Liver (tissue), 9 donors: ENCODE results near the gene WDR44. TPM values are rescaled to one million over a fixed set of nuclear protein-coding genes. Genes with fewer than 3 reads are reported as not detected.
A peak's percentile ranks its signal among the peaks of the same experiment; 100 is the strongest.

Source experiments
- DNase-seq: peaks from one replicate; pipeline ENCODE4 v3.0.0-alpha.2; 2017; ENCODE audit warnings: low spot score
- H3K27ac ChIP-seq, 2 donors: one replicate each; pipeline ENCODE4 v1.7.0; 2013; ENCODE audit warnings: inconsistent platforms in 2 of 2, low read length in 2 of 2, control low read depth in 1 of 2, low read depth in 1 of 2, mild to moderate bottlenecking in 1 of 2
- H3K27me3 ChIP-seq, 4 donors: one replicate each; pipeline versions ENCODE4 v1.6.1 to v1.7.0; 2013; ENCODE audit warnings: low read length in 3 of 4, inconsistent platforms in 1 of 4, mild to moderate bottlenecking in 1 of 4, moderate library complexity in 1 of 4; ENCODE audit not compliant: control insufficient read depth in 4 of 4, insufficient read depth in 4 of 4
- H3K36me3 ChIP-seq, 4 donors: one replicate each; pipeline versions ENCODE4 v1.6.1 to v1.7.0; 2013; ENCODE audit warnings: low read length in 3 of 4, mild to moderate bottlenecking in 3 of 4, low read depth in 1 of 4, moderate library complexity in 1 of 4; ENCODE audit not compliant: control insufficient read depth in 4 of 4, insufficient read depth in 3 of 4
- H3K4me1 ChIP-seq, 4 donors: one replicate each; pipeline versions ENCODE4 v1.6.1 to v1.7.0; 2013; ENCODE audit warnings: low read length in 3 of 4, mild to moderate bottlenecking in 3 of 4, moderate library complexity in 1 of 4; ENCODE audit not compliant: control insufficient read depth in 4 of 4, insufficient read depth in 4 of 4
- H3K4me3 ChIP-seq, 3 donors: one replicate each; pipeline versions ENCODE4 v1.6.1 to v1.7.0; 2013; ENCODE audit warnings: low read length in 3 of 3, control low read depth in 1 of 3, low read depth in 1 of 3, mild to moderate bottlenecking in 1 of 3
- H3K9ac ChIP-seq, 2 donors: one replicate each; pipeline ENCODE4 v1.7.0; 2013; ENCODE audit warnings: low read length in 2 of 2, mild to moderate bottlenecking in 2 of 2, moderate library complexity in 2 of 2, control low read depth in 1 of 2, low read depth in 1 of 2
- H3K9me3 ChIP-seq, 4 donors: one replicate each; pipeline versions ENCODE4 v1.6.1 to v1.7.0; 2013; ENCODE audit warnings: low read length in 3 of 4; ENCODE audit not compliant: control insufficient read depth in 4 of 4
- EGR1 ChIP-seq, 2 donors: IDR thresholded peaks; 2 replicates each; pipeline ENCODE4 v1.6.1; 2016 to 2018; ENCODE audit warnings: antibody characterized with exemption in 2 of 2, low read depth in 2 of 2
- FOXA1 ChIP-seq: IDR thresholded peaks from 2 replicates; pipeline ENCODE4 v1.6.1; 2016; ENCODE audit warnings: antibody characterized with exemption
- FOXA2 ChIP-seq: IDR thresholded peaks from 2 replicates; pipeline ENCODE4 v1.6.1; 2016; ENCODE audit warnings: antibody characterized with exemption
- GABPA ChIP-seq, 2 donors: IDR thresholded peaks in 1 of 2; conservative IDR thresholded peaks in 1 of 2; 2 replicates each; pipeline ENCODE4 v1.6.1; 2016; ENCODE audit warnings: antibody characterized with exemption in 2 of 2, mild to moderate bottlenecking in 1 of 2, moderate library complexity in 1 of 2
- HNF4A ChIP-seq, 2 donors: conservative IDR thresholded peaks; 2 replicates each; pipeline ENCODE4 v1.6.1; 2016; ENCODE audit warnings: antibody characterized with exemption in 2 of 2, mild to moderate bottlenecking in 2 of 2
- HNF4G ChIP-seq: IDR thresholded peaks from 2 replicates; pipeline ENCODE4 v1.6.1; 2016; ENCODE audit warnings: antibody characterized with exemption
- JUND ChIP-seq, 2 donors: IDR thresholded peaks; 2 replicates each; pipeline ENCODE4 v1.6.1; 2016; ENCODE audit warnings: antibody characterized with exemption in 2 of 2
- NR2F2 ChIP-seq: IDR thresholded peaks from 2 replicates; pipeline ENCODE4 v1.6.1; 2016; ENCODE audit warnings: antibody characterized with exemption
- RAD21 ChIP-seq, 2 donors: IDR thresholded peaks; 2 replicates each; pipeline ENCODE4 v1.6.1; 2016; ENCODE audit warnings: antibody characterized with exemption in 2 of 2, mild to moderate bottlenecking in 2 of 2
- RXRA ChIP-seq, 2 donors: IDR thresholded peaks; 2 replicates each; pipeline ENCODE4 v1.6.1; 2017 to 2018; ENCODE audit warnings: antibody characterized with exemption in 2 of 2, mild to moderate bottlenecking in 1 of 2
- SP1 ChIP-seq: IDR thresholded peaks from 2 replicates; pipeline ENCODE4 v1.6.1; 2018; ENCODE audit warnings: antibody characterized with exemption, mild to moderate bottlenecking
- TAF1 ChIP-seq: conservative IDR thresholded peaks from 2 replicates; pipeline ENCODE4 v1.6.1; 2016; ENCODE audit warnings: antibody characterized with exemption, mild to moderate bottlenecking
- YY1 ChIP-seq: IDR thresholded peaks from 2 replicates; pipeline ENCODE4 v1.6.1; 2016; ENCODE audit warnings: antibody characterized with exemption, mild to moderate bottlenecking
- WGBS: extraction: QIAGEN DNeasy Blood & Tissue Kit; methylation state at CpG from one replicate; pipeline ENCODE4 v1.1.7; 2013; 5-methylcytosine and 5-hydroxymethylcytosine counted together
- polyA plus RNA-seq, 2 donors: library from polyadenylated mRNA; stranded (reverse) in 1 of 2; unstranded in 1 of 2; fragments of 200-250 nt in 1 of 2; fragments of >200 nt in 1 of 2; fragmentation: Nextera tagmentation in 1 of 2; extraction: Ambion mirVana in 1 of 2; gene quantifications; one replicate each; pipeline versions ENCODE4 v1.2.1 to v1.2.3, GENCODE V29; 2013 to 2015
- total RNA-seq, 2 donors: library from RNA; depleted of rRNA; stranded (reverse); fragments of >200 nt; gene quantifications; one replicate each; pipeline ENCODE4 v1.2.3, GENCODE V29; 2014
- TF ChIP-seq, protein P1 (sequence below): IDR thresholded peaks from 2 replicates; pipeline ENCODE4 v1.6.1; 2016; ENCODE audit warnings: antibody characterized with exemption
- TF ChIP-seq, protein P2 (sequence below): IDR thresholded peaks from 2 replicates; pipeline ENCODE4 v1.6.1; 2016; ENCODE audit warnings: antibody characterized with exemption
- TF ChIP-seq, protein P3 (sequence below): fragments of 150-350 bp; IDR thresholded peaks from 2 replicates; pipeline ENCODE4 v1.5.1; 2017; ENCODE audit warnings: improper control_type of control experiment, low read depth, low read length; ENCODE audit not compliant: missing input control
- TF ChIP-seq, protein P4 (sequence below): IDR thresholded peaks from 2 replicates; pipeline ENCODE4 v1.6.1; 2016; ENCODE audit warnings: antibody characterized with exemption, mild to moderate bottlenecking
- TF ChIP-seq, protein P5 (sequence below): IDR thresholded peaks from 2 replicates; pipeline ENCODE4 v1.6.1; 2016; ENCODE audit warnings: antibody characterized with exemption
- donor health status: healthy.
- donor health status: healthy.
- donor health status: healthy.
- donor health status: healthy.
- donor health status: healthy.

WDR44 gene
- total and polyA plus RNA-seq, 4 donors, result 3.9 to 7.5 (median 5.5) TPM

DNA sequence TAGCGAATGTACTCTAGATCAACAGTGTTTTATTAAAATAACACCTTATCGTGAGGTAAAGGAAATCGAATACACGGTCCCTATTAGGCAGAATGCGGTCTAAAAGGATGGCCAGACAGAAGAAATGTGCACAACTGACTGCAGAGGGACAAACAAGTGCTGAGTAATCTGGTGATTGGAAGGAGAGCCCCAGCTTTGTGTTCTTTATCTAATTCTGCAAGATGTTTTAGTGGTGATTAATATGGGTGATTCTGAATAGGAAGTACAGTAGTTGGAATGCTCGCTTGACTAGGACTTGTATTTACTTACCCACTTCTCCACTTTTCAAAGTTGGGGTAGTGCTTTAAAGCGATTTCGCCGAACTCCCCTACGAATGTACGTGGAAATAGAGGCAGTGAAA is 1.2 kb downstream of the WDR44 start:
- TF ChIP-seq RXRA (IDR thresholded peaks at IDR 0.05), result no peak
- TF ChIP-seq EGR1 (IDR thresholded peaks at IDR 0.05; ENCODE audit: low read depth in 2 of 2), result no peak
- no peak for TF ChIP-seq SP1
- no peak for TF ChIP-seq YY1
- TF ChIP-seq, protein P1, sequence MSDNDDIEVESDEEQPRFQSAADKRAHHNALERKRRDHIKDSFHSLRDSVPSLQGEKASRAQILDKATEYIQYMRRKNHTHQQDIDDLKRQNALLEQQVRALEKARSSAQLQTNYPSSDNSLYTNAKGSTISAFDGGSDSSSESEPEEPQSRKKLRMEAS, result no peak
- TF ChIP-seq, protein P2, sequence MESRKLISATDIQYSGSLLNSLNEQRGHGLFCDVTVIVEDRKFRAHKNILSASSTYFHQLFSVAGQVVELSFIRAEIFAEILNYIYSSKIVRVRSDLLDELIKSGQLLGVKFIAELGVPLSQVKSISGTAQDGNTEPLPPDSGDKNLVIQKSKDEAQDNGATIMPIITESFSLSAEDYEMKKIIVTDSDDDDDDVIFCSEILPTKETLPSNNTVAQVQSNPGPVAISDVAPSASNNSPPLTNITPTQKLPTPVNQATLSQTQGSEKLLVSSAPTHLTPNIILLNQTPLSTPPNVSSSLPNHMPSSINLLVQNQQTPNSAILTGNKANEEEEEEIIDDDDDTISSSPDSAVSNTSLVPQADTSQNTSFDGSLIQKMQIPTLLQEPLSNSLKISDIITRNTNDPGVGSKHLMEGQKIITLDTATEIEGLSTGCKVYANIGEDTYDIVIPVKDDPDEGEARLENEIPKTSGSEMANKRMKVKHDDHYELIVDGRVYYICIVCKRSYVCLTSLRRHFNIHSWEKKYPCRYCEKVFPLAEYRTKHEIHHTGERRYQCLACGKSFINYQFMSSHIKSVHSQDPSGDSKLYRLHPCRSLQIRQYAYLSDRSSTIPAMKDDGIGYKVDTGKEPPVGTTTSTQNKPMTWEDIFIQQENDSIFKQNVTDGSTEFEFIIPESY, result no peak
- TF ChIP-seq, protein P3, sequence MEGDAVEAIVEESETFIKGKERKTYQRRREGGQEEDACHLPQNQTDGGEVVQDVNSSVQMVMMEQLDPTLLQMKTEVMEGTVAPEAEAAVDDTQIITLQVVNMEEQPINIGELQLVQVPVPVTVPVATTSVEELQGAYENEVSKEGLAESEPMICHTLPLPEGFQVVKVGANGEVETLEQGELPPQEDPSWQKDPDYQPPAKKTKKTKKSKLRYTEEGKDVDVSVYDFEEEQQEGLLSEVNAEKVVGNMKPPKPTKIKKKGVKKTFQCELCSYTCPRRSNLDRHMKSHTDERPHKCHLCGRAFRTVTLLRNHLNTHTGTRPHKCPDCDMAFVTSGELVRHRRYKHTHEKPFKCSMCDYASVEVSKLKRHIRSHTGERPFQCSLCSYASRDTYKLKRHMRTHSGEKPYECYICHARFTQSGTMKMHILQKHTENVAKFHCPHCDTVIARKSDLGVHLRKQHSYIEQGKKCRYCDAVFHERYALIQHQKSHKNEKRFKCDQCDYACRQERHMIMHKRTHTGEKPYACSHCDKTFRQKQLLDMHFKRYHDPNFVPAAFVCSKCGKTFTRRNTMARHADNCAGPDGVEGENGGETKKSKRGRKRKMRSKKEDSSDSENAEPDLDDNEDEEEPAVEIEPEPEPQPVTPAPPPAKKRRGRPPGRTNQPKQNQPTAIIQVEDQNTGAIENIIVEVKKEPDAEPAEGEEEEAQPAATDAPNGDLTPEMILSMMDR, result no peak
- H3K27ac ChIP-seq, result peak overlapping the region; percentile 84 to 92
- no peaks in the 10 kb centered on the region for H3K36me3 ChIP-seq
- H3K9ac ChIP-seq, result peak overlapping the region; percentile 6 to 86
- no peaks in the 10 kb centered on the region for H3K9me3 ChIP-seq
- 4% methylated on average over 11 of the region's 11 CpGs for WGBS
- no peaks in the 10 kb centered on the region for H3K27me3 ChIP-seq
- H3K4me1 ChIP-seq, result peaks cover 3 to 18% (median 12%) of the 10 kb centered on the region in 4 donors
- peak overlapping the region; percentile 79 to 84 (median 83) for H3K4me3 ChIP-seq
- DNase-seq, result no peak

DNA sequence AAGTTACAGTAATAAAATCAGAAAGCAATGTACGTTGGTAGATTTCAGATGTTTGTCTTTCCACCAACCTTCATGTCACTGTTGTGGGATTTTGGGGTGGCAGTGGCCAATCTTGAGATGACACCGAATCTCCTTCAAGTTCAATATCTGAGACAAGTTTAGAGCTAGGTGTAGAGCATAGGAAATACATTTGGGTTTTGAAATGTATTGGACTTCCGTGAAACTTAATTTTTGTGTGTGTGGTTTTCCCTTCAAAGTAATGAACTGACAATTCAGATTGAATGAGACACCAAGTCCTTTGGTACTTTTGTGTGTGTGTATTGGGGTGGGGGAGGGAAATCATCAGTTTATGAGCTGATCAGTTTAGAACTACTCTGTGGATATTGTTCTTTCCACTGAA is 1.8 kb downstream of the WDR44 start:
- DNase-seq, result no peak
- TF ChIP-seq, protein P4, sequence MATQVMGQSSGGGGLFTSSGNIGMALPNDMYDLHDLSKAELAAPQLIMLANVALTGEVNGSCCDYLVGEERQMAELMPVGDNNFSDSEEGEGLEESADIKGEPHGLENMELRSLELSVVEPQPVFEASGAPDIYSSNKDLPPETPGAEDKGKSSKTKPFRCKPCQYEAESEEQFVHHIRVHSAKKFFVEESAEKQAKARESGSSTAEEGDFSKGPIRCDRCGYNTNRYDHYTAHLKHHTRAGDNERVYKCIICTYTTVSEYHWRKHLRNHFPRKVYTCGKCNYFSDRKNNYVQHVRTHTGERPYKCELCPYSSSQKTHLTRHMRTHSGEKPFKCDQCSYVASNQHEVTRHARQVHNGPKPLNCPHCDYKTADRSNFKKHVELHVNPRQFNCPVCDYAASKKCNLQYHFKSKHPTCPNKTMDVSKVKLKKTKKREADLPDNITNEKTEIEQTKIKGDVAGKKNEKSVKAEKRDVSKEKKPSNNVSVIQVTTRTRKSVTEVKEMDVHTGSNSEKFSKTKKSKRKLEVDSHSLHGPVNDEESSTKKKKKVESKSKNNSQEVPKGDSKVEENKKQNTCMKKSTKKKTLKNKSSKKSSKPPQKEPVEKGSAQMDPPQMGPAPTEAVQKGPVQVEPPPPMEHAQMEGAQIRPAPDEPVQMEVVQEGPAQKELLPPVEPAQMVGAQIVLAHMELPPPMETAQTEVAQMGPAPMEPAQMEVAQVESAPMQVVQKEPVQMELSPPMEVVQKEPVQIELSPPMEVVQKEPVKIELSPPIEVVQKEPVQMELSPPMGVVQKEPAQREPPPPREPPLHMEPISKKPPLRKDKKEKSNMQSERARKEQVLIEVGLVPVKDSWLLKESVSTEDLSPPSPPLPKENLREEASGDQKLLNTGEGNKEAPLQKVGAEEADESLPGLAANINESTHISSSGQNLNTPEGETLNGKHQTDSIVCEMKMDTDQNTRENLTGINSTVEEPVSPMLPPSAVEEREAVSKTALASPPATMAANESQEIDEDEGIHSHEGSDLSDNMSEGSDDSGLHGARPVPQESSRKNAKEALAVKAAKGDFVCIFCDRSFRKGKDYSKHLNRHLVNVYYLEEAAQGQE, result no peak
- TF ChIP-seq EGR1 (IDR thresholded peaks at IDR 0.05; ENCODE audit: low read depth in 2 of 2) (no peak), HNF4G (no peak), TAF1 (no peak), NR2F2 (no peak), FOXA1 (no peak), HNF4A (conservative IDR thresholded peaks at IDR 0.05) (no peak), FOXA2 (no peak), RXRA (IDR thresholded peaks at IDR 0.05) (no peak), GABPA (IDR thresholded peaks at IDR 0.05 in 1 of 2, conservative IDR thresholded peaks at IDR 0.05 in 1 of 2) (no peak), RAD21 (IDR thresholded peaks at IDR 0.05) (no peak), JUND (IDR thresholded peaks at IDR 0.05) (no peak), YY1 (no peak)
- TF ChIP-seq, protein P2, result no peak
- TF ChIP-seq, protein P5, sequence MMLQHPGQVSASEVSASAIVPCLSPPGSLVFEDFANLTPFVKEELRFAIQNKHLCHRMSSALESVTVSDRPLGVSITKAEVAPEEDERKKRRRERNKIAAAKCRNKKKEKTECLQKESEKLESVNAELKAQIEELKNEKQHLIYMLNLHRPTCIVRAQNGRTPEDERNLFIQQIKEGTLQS, result no peak
- TF ChIP-seq, protein P3, result no peak
- no peaks in the 10 kb centered on the region for H3K9me3 ChIP-seq
- H3K4me3 ChIP-seq, result peak overlapping the region in 2 of 3 donors; percentile 83 to 84
- no peak overlapping the region for H3K27ac ChIP-seq
- no peak overlapping the region for H3K9ac ChIP-seq
- no peaks in the 10 kb centered on the region for H3K27me3 ChIP-seq
- H3K36me3 ChIP-seq, result no peaks in the 10 kb centered on the region
- H3K4me1 ChIP-seq, result peaks cover 4 to 18% (median 12%) of the 10 kb centered on the region in 4 donors
- WGBS, result 29% methylated on average over 3 of the region's 3 CpGs
